GM19324 (cell line): ENCODE measurements around the gene MYLK.

Experiments used
- ATAC-seq: cut with Tn5 transposase; IDR thresholded peaks from one replicate; pipeline ENCODE4 v1.9.1; 2021; ENCODE audit warnings: mild to moderate bottlenecking, moderate library complexity; ENCODE audit not compliant: unreplicated experiment, low FRiP score

MYLK gene

GRCh38 chr3:123582315-123582714 is 301.8 kb downstream of the MYLK start:
- no peak for ATAC-seq

GRCh38 chr3:123576122-123576521 is 308.0 kb downstream of the MYLK start:
- ATAC-seq = no peak

- no peak for ATAC-seq
Measured at GRCh38 chr3:123571973-123572365, 312.2 kb downstream of the MYLK start.

GRCh38 chr3:123571264-123571972 is 312.7 kb downstream of the MYLK start:
- ATAC-seq = no peak

GRCh38 chr3:123568875-123569274 is 315.3 kb downstream of the MYLK start:
- no peak for ATAC-seq

GRCh38 chr3:123568034-123568433 is 316.1 kb downstream of the MYLK start:
- no peak for ATAC-seq

GRCh38 chr3:123564056-123564455 is 320.1 kb downstream of the MYLK start:
- ATAC-seq = no peak

- ATAC-seq = no peak
Measured at GRCh38 chr3:123562547-123562946, 321.6 kb downstream of the MYLK start.

GRCh38 chr3:123561188-123561587 is 322.9 kb downstream of the MYLK start:
- no peak for ATAC-seq
